ENCODE measurements around the gene CD274.

CD274 gene

GRCh38 chr9:5440426-5440825 lies 9.9 kb upstream of the CD274 start:
- Histone ChIP-seq H3K4me1 (ENCODE audit: insufficient read depth, low read length) (peaks cover 26% of the 10 kb centered on the region), H2AFZ (ENCODE audit: low read depth, low read length) (no peak overlapping the region), H4K20me1 (ENCODE audit: insufficient read depth, low read length) (no peaks in the 10 kb centered on the region), H3K27me3 (ENCODE audit: insufficient read depth, low read length, poor library complexity) (no peaks in the 10 kb centered on the region), H3K9me3 (ENCODE audit: insufficient read depth, low read length, severe bottlenecking) (peaks cover 3% of the 10 kb centered on the region), H3K79me2 (ENCODE audit: insufficient read depth, low read length) (peaks cover 8% of the 10 kb centered on the region), H3K4me2 (ENCODE audit: insufficient read depth, low read length) (no peak overlapping the region), H3K36me3 (ENCODE audit: insufficient read depth, low read length) (peaks cover 11% of the 10 kb centered on the region), H3K9ac (ENCODE audit: low read depth, low read length) (no peak overlapping the region), H3K27ac (ENCODE audit: low read length) (no peak overlapping the region), H3K4me3 (ENCODE audit: low read depth in 1 of 2, low read length in 2 of 2) (no peak overlapping the region)
- TF ChIP-seq EZH2 (IDR thresholded peaks at IDR 0.05; ENCODE audit: borderline replicate concordance, low read depth, low read length, severe bottlenecking), result no peak
- TF ChIP-seq, protein P1, sequence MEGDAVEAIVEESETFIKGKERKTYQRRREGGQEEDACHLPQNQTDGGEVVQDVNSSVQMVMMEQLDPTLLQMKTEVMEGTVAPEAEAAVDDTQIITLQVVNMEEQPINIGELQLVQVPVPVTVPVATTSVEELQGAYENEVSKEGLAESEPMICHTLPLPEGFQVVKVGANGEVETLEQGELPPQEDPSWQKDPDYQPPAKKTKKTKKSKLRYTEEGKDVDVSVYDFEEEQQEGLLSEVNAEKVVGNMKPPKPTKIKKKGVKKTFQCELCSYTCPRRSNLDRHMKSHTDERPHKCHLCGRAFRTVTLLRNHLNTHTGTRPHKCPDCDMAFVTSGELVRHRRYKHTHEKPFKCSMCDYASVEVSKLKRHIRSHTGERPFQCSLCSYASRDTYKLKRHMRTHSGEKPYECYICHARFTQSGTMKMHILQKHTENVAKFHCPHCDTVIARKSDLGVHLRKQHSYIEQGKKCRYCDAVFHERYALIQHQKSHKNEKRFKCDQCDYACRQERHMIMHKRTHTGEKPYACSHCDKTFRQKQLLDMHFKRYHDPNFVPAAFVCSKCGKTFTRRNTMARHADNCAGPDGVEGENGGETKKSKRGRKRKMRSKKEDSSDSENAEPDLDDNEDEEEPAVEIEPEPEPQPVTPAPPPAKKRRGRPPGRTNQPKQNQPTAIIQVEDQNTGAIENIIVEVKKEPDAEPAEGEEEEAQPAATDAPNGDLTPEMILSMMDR (IDR thresholded peaks at IDR 0.05; ENCODE audit: borderline replicate concordance, extremely low read depth, low read length, poor library complexity, severe bottlenecking), result no peak
- DNase-seq (no peak), ATAC-seq (ENCODE audit: insufficient read depth, low read depth) (no peak)

DNA sequence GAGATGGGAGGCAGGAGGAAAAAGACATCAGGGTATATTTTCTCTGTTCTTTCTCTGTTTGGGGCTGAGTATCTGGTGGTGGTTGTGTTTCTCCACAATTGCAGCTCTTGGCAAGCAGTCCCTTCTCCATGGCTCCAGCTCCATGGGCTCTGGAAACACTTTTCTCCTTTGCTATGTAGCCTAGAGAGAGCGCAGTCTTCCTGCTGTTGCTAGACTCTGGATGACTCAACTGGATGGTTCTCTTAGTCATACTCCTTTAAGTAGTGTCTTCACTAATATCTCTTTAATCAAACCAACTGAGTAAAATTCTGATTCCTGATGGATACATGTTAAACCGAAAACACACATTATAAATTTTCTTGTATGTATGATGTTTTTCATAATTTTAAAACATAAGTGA lies 9.3 kb upstream of the CD274 start:
- H4K20me1 ChIP-seq (ENCODE audit: insufficient read depth, low read length), result no peaks in the 10 kb centered on the region
- no peak overlapping the region for H3K27ac ChIP-seq (ENCODE audit: low read length)
- peaks cover 24% of the 10 kb centered on the region for H3K4me1 ChIP-seq (ENCODE audit: insufficient read depth, low read length)
- no peak for DNase-seq
- ATAC-seq (ENCODE audit: insufficient read depth, low read depth), result no peak
- peaks cover 8% of the 10 kb centered on the region for H3K79me2 ChIP-seq (ENCODE audit: insufficient read depth, low read length)
- peaks cover 5% of the 10 kb centered on the region for H3K36me3 ChIP-seq (ENCODE audit: insufficient read depth, low read length)
- no peak overlapping the region for H2AFZ ChIP-seq (ENCODE audit: low read depth, low read length)
- TF ChIP-seq, protein P1 (IDR thresholded peaks at IDR 0.05; ENCODE audit: borderline replicate concordance, extremely low read depth, low read length, poor library complexity, severe bottlenecking), result no peak
- no peak for TF ChIP-seq EZH2 (IDR thresholded peaks at IDR 0.05; ENCODE audit: borderline replicate concordance, low read depth, low read length, severe bottlenecking)
- H3K27me3 ChIP-seq (ENCODE audit: insufficient read depth, low read length, poor library complexity), result no peaks in the 10 kb centered on the region
- H3K9me3 ChIP-seq (ENCODE audit: insufficient read depth, low read length, severe bottlenecking), result no peaks in the 10 kb centered on the region
- no peak overlapping the region for H3K9ac ChIP-seq (ENCODE audit: low read depth, low read length)
- no peak overlapping the region for H3K4me3 ChIP-seq (ENCODE audit: low read depth in 1 of 2, low read length in 2 of 2)
- H3K4me2 ChIP-seq (ENCODE audit: insufficient read depth, low read length), result no peak overlapping the region

GRCh38 chr9:5442400-5443011 lies 7.8 kb upstream of the CD274 start:
- Histone ChIP-seq H3K27me3 (ENCODE audit: insufficient read depth, low read length, poor library complexity) (no peaks in the 10 kb centered on the region), H2AFZ (ENCODE audit: low read depth, low read length) (no peak overlapping the region), H3K9ac (ENCODE audit: low read depth, low read length) (no peak overlapping the region), H3K4me1 (ENCODE audit: insufficient read depth, low read length) (peaks cover 12% of the 10 kb centered on the region), H4K20me1 (ENCODE audit: insufficient read depth, low read length) (no peaks in the 10 kb centered on the region), H3K27ac (ENCODE audit: low read length) (no peak overlapping the region), H3K9me3 (ENCODE audit: insufficient read depth, low read length, severe bottlenecking) (no peaks in the 10 kb centered on the region), H3K4me3 (ENCODE audit: low read depth in 1 of 2, low read length in 2 of 2) (no peak overlapping the region), H3K36me3 (ENCODE audit: insufficient read depth, low read length) (no peaks in the 10 kb centered on the region), H3K79me2 (ENCODE audit: insufficient read depth, low read length) (no peaks in the 10 kb centered on the region), H3K4me2 (ENCODE audit: insufficient read depth, low read length) (no peak overlapping the region)
- no peak for ATAC-seq (ENCODE audit: insufficient read depth, low read depth)
- peak; percentile 40 for DNase-seq
- TF ChIP-seq, protein P1 (IDR thresholded peaks at IDR 0.05; ENCODE audit: borderline replicate concordance, extremely low read depth, low read length, poor library complexity, severe bottlenecking), result peak; percentile 75
- no peak for TF ChIP-seq EZH2 (IDR thresholded peaks at IDR 0.05; ENCODE audit: borderline replicate concordance, low read depth, low read length, severe bottlenecking)

Data from DND-41 (cell line).